Osteoblast (primary cell): Measurements from ENCODE around the gene EXOC4. TPM values are rescaled to one million over a fixed set of nuclear protein-coding genes. Genes with fewer than 3 reads are reported as not detected.

Source experiments
- DNase-seq: peaks from one replicate; pipeline ENCODE4 v3.0.0; 2011; ENCODE audit warnings: low spot score, mixed read lengths; ENCODE audit not compliant: insufficient read length; ENCODE audit errors: missing footprints
- H2AFZ ChIP-seq: 2 replicates; pipeline ENCODE4 v1.6.0; 2011; ENCODE audit warnings: mild to moderate bottlenecking, low read length
- H3K27ac ChIP-seq: 2 replicates; pipeline ENCODE4 v1.5.1; 2011; ENCODE audit warnings: mild to moderate bottlenecking, low read depth, low read length, moderate library complexity
- H3K27me3 ChIP-seq: 2 replicates; pipeline ENCODE4 v1.6.0; 2012; ENCODE audit warnings: mild to moderate bottlenecking, control low read depth, inconsistent platforms, low read length, moderate library complexity; ENCODE audit not compliant: insufficient read depth
- H3K36me3 ChIP-seq: 2 replicates; pipeline ENCODE4 v1.5.1; 2011; ENCODE audit warnings: mild to moderate bottlenecking, low read length, control low read depth, moderate library complexity; ENCODE audit not compliant: insufficient read depth
- H3K4me1 ChIP-seq: 2 replicates; pipeline ENCODE4 v1.5.1; 2011; ENCODE audit warnings: mild to moderate bottlenecking, low read length, control low read depth, moderate library complexity; ENCODE audit not compliant: insufficient read depth
- H3K4me2 ChIP-seq: 2 replicates; pipeline ENCODE4 v1.6.0; 2011; ENCODE audit warnings: mild to moderate bottlenecking, low read length; ENCODE audit not compliant: insufficient read depth
- H3K4me3 ChIP-seq: fragments of 200-600 bp; sonication (generic); 3 replicates; pipeline ENCODE4 v1.5.1; 2012; ENCODE audit warnings: mild to moderate bottlenecking, low read length, inconsistent platforms; ENCODE audit not compliant: insufficient read depth
- H3K79me2 ChIP-seq: 2 replicates; pipeline ENCODE4 v1.6.0; 2012; ENCODE audit warnings: mild to moderate bottlenecking, low read length, control low read depth, inconsistent platforms; ENCODE audit not compliant: insufficient read depth
- H3K9me3 ChIP-seq: 2 replicates; pipeline ENCODE4 v1.5.1; 2011; ENCODE audit warnings: low read depth, low read length, control low read depth
- H4K20me1 ChIP-seq: 2 replicates; pipeline ENCODE4 v1.6.0; 2012; ENCODE audit warnings: mild to moderate bottlenecking, low read length, control low read depth; ENCODE audit not compliant: insufficient read depth
- CTCF ChIP-seq: IDR thresholded peaks from 2 replicates; pipeline ENCODE4 v1.5.1; 2011; ENCODE audit warnings: mild to moderate bottlenecking, low read depth, low read length, moderate library complexity; ENCODE audit errors: extremely low read depth
- total RNA-seq: library from RNA; depleted of rRNA; stranded (reverse); fragments of >200 nt; gene quantifications from 2 replicates; pipeline ENCODE4 v1.2.3, GENCODE V29; 2012

Gene EXOC4
- total RNA-seq, 1 donor, result 134 TPM

GRCh38 chr7:134056816-134057215 is 803.9 kb downstream of the EXOC4 start:
- H3K27ac ChIP-seq, result no peak overlapping the region
- no peak for TF ChIP-seq CTCF
- no peaks in the 10 kb centered on the region for H3K79me2 ChIP-seq
- no peak overlapping the region for H3K4me3 ChIP-seq
- DNase-seq, result no peak
- no peaks in the 10 kb centered on the region for H4K20me1 ChIP-seq
- H3K36me3 ChIP-seq, result no peaks in the 10 kb centered on the region
- H3K4me2 ChIP-seq, result no peak overlapping the region
- H2AFZ ChIP-seq, result no peak overlapping the region
- no peaks in the 10 kb centered on the region for H3K9me3 ChIP-seq
- H3K27me3 ChIP-seq, result no peaks in the 10 kb centered on the region
- no peaks in the 10 kb centered on the region for H3K4me1 ChIP-seq

- Histone ChIP-seq H3K4me2 (no peak overlapping the region), H3K4me3 (no peak overlapping the region), H3K79me2 (no peaks in the 10 kb centered on the region), H3K27ac (no peak overlapping the region), H3K36me3 (no peaks in the 10 kb centered on the region), H2AFZ (no peak overlapping the region), H3K4me1 (no peaks in the 10 kb centered on the region), H3K27me3 (no peaks in the 10 kb centered on the region), H3K9me3 (no peaks in the 10 kb centered on the region), H4K20me1 (no peaks in the 10 kb centered on the region)
- DNase-seq, result no peak
- no peak for TF ChIP-seq CTCF
Measured at GRCh38 chr7:134058521-134058920, 805.6 kb downstream of the EXOC4 start.

- H3K27me3 ChIP-seq, result no peaks in the 10 kb centered on the region
- H3K4me3 ChIP-seq, result no peak overlapping the region
- no peak overlapping the region for H2AFZ ChIP-seq
- H3K79me2 ChIP-seq, result no peaks in the 10 kb centered on the region
- no peaks in the 10 kb centered on the region for H3K9me3 ChIP-seq
- DNase-seq, result no peak
- H3K4me2 ChIP-seq, result no peak overlapping the region
- H3K4me1 ChIP-seq, result no peaks in the 10 kb centered on the region
- no peak for TF ChIP-seq CTCF
- no peak overlapping the region for H3K27ac ChIP-seq
- no peaks in the 10 kb centered on the region for H4K20me1 ChIP-seq
- H3K36me3 ChIP-seq, result no peaks in the 10 kb centered on the region
Measured at GRCh38 chr7:134058980-134059379, 806.1 kb downstream of the EXOC4 start.

GRCh38 chr7:134059921-134060320 is 807.0 kb downstream of the EXOC4 start:
- Histone ChIP-seq H3K4me3 (no peak overlapping the region), H3K27me3 (no peaks in the 10 kb centered on the region), H3K9me3 (no peaks in the 10 kb centered on the region), H3K4me1 (no peaks in the 10 kb centered on the region), H3K79me2 (no peaks in the 10 kb centered on the region), H3K27ac (no peak overlapping the region), H3K36me3 (no peaks in the 10 kb centered on the region), H2AFZ (no peak overlapping the region), H3K4me2 (no peak overlapping the region), H4K20me1 (no peaks in the 10 kb centered on the region)
- DNase-seq, result no peak
- no peak for TF ChIP-seq CTCF
